GM12875 (cell line): ENCODE data around the gene B4GALT5.

Experiments used
- H3K4me3 ChIP-seq: one replicate; pipeline ENCODE4 v1.5.1; 2011; ENCODE audit warnings: low read depth, low read length, control low read depth
- TF ChIP-seq, protein P1 (sequence below): IDR thresholded peaks from 2 replicates; pipeline ENCODE4 v1.5.1; 2011; ENCODE audit warnings: low read depth, mild to moderate bottlenecking, control low read depth, inconsistent platforms, low read length, moderate library complexity, borderline replicate concordance; ENCODE audit not compliant: insufficient read depth

B4GALT5 gene

DNA sequence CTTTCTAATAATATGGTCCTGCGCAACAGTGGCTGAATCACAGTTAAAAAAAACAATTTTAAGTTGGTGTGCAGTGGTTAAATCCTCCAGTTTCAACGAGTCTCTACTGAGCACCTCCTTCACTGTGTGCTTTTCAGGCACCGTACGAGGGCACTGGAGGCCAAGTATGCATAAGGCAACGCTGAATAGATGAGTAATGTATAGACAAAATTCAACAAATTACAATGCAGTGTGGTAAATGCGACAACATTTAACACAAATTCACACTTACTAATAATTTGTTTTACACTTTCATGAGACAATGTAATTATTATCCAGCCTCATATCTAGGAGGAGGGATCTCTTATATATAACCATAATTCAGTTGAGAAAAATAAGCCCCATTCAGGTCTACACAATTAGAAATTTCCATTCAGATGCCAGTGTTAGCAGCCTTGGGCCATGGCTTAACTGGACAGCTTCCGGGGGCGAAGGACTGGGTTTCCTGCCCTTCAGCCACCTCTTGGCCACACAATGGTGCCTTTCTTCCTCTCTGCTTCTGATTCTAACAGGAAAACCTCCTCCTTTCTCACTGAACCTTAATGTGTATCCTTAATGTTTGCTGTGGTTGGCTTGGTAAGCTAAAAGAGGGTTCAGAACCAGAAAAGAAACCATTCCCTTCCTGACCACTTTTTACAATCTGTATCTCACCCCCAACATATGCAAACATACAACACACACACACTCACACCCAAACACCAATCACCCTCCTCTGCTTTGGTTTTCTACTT lies 51.9 kb downstream of the B4GALT5 start:
- TF ChIP-seq, protein P1, sequence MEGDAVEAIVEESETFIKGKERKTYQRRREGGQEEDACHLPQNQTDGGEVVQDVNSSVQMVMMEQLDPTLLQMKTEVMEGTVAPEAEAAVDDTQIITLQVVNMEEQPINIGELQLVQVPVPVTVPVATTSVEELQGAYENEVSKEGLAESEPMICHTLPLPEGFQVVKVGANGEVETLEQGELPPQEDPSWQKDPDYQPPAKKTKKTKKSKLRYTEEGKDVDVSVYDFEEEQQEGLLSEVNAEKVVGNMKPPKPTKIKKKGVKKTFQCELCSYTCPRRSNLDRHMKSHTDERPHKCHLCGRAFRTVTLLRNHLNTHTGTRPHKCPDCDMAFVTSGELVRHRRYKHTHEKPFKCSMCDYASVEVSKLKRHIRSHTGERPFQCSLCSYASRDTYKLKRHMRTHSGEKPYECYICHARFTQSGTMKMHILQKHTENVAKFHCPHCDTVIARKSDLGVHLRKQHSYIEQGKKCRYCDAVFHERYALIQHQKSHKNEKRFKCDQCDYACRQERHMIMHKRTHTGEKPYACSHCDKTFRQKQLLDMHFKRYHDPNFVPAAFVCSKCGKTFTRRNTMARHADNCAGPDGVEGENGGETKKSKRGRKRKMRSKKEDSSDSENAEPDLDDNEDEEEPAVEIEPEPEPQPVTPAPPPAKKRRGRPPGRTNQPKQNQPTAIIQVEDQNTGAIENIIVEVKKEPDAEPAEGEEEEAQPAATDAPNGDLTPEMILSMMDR: no peak
- H3K4me3 ChIP-seq: no peak overlapping the region

- TF ChIP-seq, protein P1: no peak
- no peak overlapping the region for H3K4me3 ChIP-seq
Measured at GRCh38 chr20:49660912-49661311, 52.8 kb downstream of the B4GALT5 start.

DNA sequence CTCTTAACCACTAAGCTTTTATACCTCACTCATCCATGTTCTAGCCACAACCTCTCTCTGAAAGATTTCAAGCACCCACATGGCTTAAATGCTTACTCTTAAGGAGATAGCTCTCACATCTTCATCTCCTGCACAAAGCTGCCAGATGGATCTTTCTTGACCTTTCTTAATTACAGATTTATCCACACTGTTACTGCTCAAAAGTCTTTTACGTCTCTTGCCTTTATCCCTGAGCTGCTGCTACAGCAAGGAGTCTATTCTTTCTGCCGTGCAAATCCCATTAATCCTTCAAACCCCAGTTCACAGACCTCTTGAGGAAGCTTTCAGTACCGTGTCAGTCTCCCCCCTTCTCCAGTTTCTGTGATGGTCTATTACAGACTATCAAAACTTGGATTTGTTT lies 54.6 kb downstream of the B4GALT5 start:
- H3K4me3 ChIP-seq: no peak overlapping the region
- TF ChIP-seq, protein P1: no peak

GRCh38 chr20:49658508-49658907 lies 55.2 kb downstream of the B4GALT5 start:
- TF ChIP-seq, protein P1: no peak
- H3K4me3 ChIP-seq: no peak overlapping the region

GRCh38 chr20:49657118-49657901 lies 56.4 kb downstream of the B4GALT5 start:
- H3K4me3 ChIP-seq: no peak overlapping the region
- TF ChIP-seq, protein P1: no peak

DNA sequence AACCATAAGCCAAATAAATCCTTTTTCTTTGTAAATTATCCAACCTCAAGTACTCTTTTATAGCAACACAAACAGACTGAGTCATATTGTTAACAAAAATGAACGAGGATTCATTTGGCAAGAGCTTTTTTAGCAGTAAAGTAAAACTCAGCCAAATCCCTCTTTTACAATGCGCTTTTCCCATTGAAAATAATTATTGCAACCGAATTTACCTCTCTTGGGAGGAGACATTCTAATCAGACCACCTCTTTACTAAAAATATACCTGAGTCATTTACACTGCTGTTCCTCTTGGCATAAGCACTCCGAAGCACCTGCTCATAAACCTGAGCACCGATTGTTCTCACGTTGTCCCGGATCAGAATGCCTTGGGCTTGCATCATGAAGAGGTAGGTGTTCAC lies 57.4 kb downstream of the B4GALT5 start:
- H3K4me3 ChIP-seq: no peak overlapping the region
- TF ChIP-seq, protein P1: no peak
